ENCODE data around the gene SRPK3.

GRCh38 chrX:153736071-153736820 lies 44.6 kb upstream of the SRPK3 start:
- TF ChIP-seq CTCF (IDR thresholded peaks at IDR 0.05; ENCODE audit: borderline replicate concordance, extremely low read depth, low read length, poor library complexity, severe bottlenecking) (no peak), EZH2 (IDR thresholded peaks at IDR 0.05; ENCODE audit: borderline replicate concordance, low read depth, low read length, severe bottlenecking) (no peak)
